GM12872 (cell line): ENCODE data around the gene LGMN.

Source experiments
- CTCF ChIP-seq: IDR thresholded peaks from 3 replicates; pipeline ENCODE4 v1.5.1; 2011; ENCODE audit warnings: low read depth, mild to moderate bottlenecking, low read length, moderate library complexity; ENCODE audit not compliant: insufficient read depth

Gene LGMN

GRCh38 chr14:92753250-92753649 is 4.8 kb upstream of the LGMN start:
- TF ChIP-seq CTCF: no peak

GRCh38 chr14:92751819-92752218 is 3.4 kb upstream of the LGMN start:
- TF ChIP-seq CTCF: no peak

- TF ChIP-seq CTCF: no peak
Observed at GRCh38 chr14:92750994-92751400, 2.6 kb upstream of the LGMN start.

- TF ChIP-seq CTCF: no peak
Observed at GRCh38 chr14:92747701-92748258, 647 bp downstream of the LGMN start.

- no peak for TF ChIP-seq CTCF
Observed at GRCh38 chr14:92744198-92744597, 4.2 kb downstream of the LGMN start.

GRCh38 chr14:92740440-92740839 is 8.0 kb downstream of the LGMN start:
- TF ChIP-seq CTCF: no peak

- TF ChIP-seq CTCF: no peak
Observed at GRCh38 chr14:92737619-92738188, 10.7 kb downstream of the LGMN start.
